KOPT-K1 (cell line): ENCODE measurements around the gene PPFIBP2.

Source experiments
- H3K27ac ChIP-seq: fragments of 200-600 bp; sonication (generic); 2 replicates; pipeline ENCODE4 v1.5.1; 2016; ENCODE audit warnings: antibody characterized with exemption, mild to moderate bottlenecking, low read depth, low read length; ENCODE audit not compliant: poor library complexity, severe bottlenecking
- H3K36me3 ChIP-seq: fragments of 200-600 bp; sonication (generic); 2 replicates; pipeline ENCODE4 v1.5.1; 2017; ENCODE audit warnings: antibody characterized with exemption, mild to moderate bottlenecking, low read length, moderate library complexity; ENCODE audit not compliant: insufficient read depth
- H3K9me3 ChIP-seq: fragments of 200-600 bp; sonication (generic); 2 replicates; pipeline ENCODE4 v1.5.1; 2017; ENCODE audit warnings: antibody characterized with exemption, low read length, mild to moderate bottlenecking; ENCODE audit not compliant: insufficient read depth, poor library complexity, severe bottlenecking

Gene PPFIBP2

GRCh38 chr11:7547687-7548086 lies 33.9 kb downstream of the PPFIBP2 start:
- Histone ChIP-seq H3K36me3 (no peaks in the 10 kb centered on the region), H3K27ac (no peak overlapping the region), H3K9me3 (no peaks in the 10 kb centered on the region)

- no peaks in the 10 kb centered on the region for H3K36me3 ChIP-seq
- no peaks in the 10 kb centered on the region for H3K9me3 ChIP-seq
- no peak overlapping the region for H3K27ac ChIP-seq
Measured at GRCh38 chr11:7548659-7549274, 35.0 kb downstream of the PPFIBP2 start.

GRCh38 chr11:7549681-7550080 lies 35.9 kb downstream of the PPFIBP2 start:
- Histone ChIP-seq H3K9me3 (no peaks in the 10 kb centered on the region), H3K36me3 (no peaks in the 10 kb centered on the region)

GRCh38 chr11:7551571-7551970 lies 37.8 kb downstream of the PPFIBP2 start:
- H3K36me3 ChIP-seq: no peaks in the 10 kb centered on the region
- H3K9me3 ChIP-seq: no peaks in the 10 kb centered on the region
- H3K27ac ChIP-seq: no peak overlapping the region

More at GRCh38 chr11:7549681-7550080, 35.9 kb downstream of the PPFIBP2 start:
- no peak overlapping the region for H3K27ac ChIP-seq

GRCh38 chr11:7552666-7553065 lies 38.9 kb downstream of the PPFIBP2 start:
- no peaks in the 10 kb centered on the region for H3K9me3 ChIP-seq
- H3K36me3 ChIP-seq: no peaks in the 10 kb centered on the region
- H3K27ac ChIP-seq: no peak overlapping the region

GRCh38 chr11:7555052-7555699 lies 41.4 kb downstream of the PPFIBP2 start:
- Histone ChIP-seq H3K9me3 (no peaks in the 10 kb centered on the region), H3K36me3 (no peaks in the 10 kb centered on the region), H3K27ac (no peak overlapping the region)

GRCh38 chr11:7558046-7558445 lies 44.2 kb downstream of the PPFIBP2 start:
- H3K36me3 ChIP-seq: no peaks in the 10 kb centered on the region
- H3K9me3 ChIP-seq: no peaks in the 10 kb centered on the region
- no peak overlapping the region for H3K27ac ChIP-seq

- Histone ChIP-seq H3K36me3 (no peaks in the 10 kb centered on the region), H3K27ac (no peak overlapping the region), H3K9me3 (no peaks in the 10 kb centered on the region)
Measured at GRCh38 chr11:7559398-7560283, 45.8 kb downstream of the PPFIBP2 start.

- H3K36me3 ChIP-seq: no peaks in the 10 kb centered on the region
- H3K9me3 ChIP-seq: no peaks in the 10 kb centered on the region
- no peak overlapping the region for H3K27ac ChIP-seq
Measured at GRCh38 chr11:7561562-7561961, 47.8 kb downstream of the PPFIBP2 start.

GRCh38 chr11:7563281-7563680 lies 49.5 kb downstream of the PPFIBP2 start:
- H3K36me3 ChIP-seq: no peaks in the 10 kb centered on the region
- no peak overlapping the region for H3K27ac ChIP-seq
- H3K9me3 ChIP-seq: no peaks in the 10 kb centered on the region

GRCh38 chr11:7564803-7565202 lies 51.0 kb downstream of the PPFIBP2 start:
- H3K27ac ChIP-seq: no peak overlapping the region
- H3K36me3 ChIP-seq: no peaks in the 10 kb centered on the region
- H3K9me3 ChIP-seq: no peaks in the 10 kb centered on the region

GRCh38 chr11:7567311-7567710 lies 53.5 kb downstream of the PPFIBP2 start:
- H3K36me3 ChIP-seq: no peaks in the 10 kb centered on the region
- H3K27ac ChIP-seq: no peak overlapping the region
- no peaks in the 10 kb centered on the region for H3K9me3 ChIP-seq

- Histone ChIP-seq H3K36me3 (no peaks in the 10 kb centered on the region), H3K9me3 (no peaks in the 10 kb centered on the region), H3K27ac (no peak overlapping the region)
Measured at GRCh38 chr11:7569044-7569443, 55.2 kb downstream of the PPFIBP2 start.

GRCh38 chr11:7570241-7570640 lies 56.4 kb downstream of the PPFIBP2 start:
- no peaks in the 10 kb centered on the region for H3K36me3 ChIP-seq
- H3K9me3 ChIP-seq: no peaks in the 10 kb centered on the region
- H3K27ac ChIP-seq: no peak overlapping the region

GRCh38 chr11:7570938-7571521 lies 57.2 kb downstream of the PPFIBP2 start:
- no peaks in the 10 kb centered on the region for H3K36me3 ChIP-seq
- no peak overlapping the region for H3K27ac ChIP-seq
- H3K9me3 ChIP-seq: no peaks in the 10 kb centered on the region
